ENCODE results near the gene PLEKHA6.

PLEKHA6 gene

DNA sequence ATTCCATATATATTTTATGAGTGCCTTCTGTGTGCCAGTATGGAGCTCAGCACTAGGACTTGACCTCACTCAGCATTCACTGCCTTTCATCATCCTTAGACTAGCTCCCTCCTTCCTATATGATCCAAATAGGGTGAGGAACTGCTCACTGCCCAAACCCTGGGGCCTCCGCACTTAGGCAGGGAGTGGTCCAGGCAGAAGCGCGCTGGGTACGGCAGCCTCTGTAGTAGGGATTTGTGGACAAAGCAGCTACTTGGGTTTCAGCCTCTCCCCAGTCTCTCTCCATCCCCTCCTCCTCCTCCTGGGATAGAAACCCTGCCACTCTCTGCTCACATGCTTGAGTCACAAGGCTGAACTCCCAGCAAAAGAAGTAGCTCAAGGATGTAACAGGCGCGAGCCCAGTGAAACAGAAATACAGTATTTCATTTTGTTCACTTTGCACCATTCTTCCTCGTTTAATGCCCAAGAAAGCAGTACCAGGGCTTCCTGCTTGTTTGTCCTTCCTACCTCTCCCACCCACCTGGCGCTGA lies 32.9 kb downstream of the PLEKHA6 start:
- Histone ChIP-seq H3K9ac (ENCODE audit: low read depth, low read length) (no peak overlapping the region), H3K36me3 (ENCODE audit: insufficient read depth, low read length) (no peaks in the 10 kb centered on the region), H3K9me3 (ENCODE audit: control insufficient read depth, insufficient read depth, low read length) (peaks cover 3% of the 10 kb centered on the region; the same call in 1 of the 2 replicates), H3K4me1 (ENCODE audit: insufficient read depth, low read length) (peaks cover 6% of the 10 kb centered on the region; the same call in 1 of the 2 replicates)

DNA sequence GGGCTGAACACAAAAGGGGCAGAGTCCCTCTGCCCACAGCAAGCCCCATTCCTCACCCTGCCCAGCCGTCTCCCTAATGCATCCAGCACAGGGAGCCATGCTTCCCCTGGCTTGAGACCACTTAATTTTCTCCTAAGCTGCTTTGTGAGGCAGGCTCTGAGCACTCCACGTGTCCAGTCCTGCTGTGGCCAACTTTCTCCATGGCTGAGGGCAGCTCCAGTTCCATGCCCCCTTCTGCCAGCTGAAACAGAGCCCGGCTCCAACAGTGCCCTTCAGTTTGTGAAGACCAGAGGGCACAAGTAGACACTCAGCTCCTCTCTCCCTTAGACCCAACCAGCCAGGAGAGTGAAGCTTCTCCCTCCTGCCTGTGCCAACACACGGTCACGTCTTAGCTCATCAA lies 33.8 kb downstream of the PLEKHA6 start:
- Histone ChIP-seq H3K36me3 (ENCODE audit: insufficient read depth, low read length) (no peaks in the 10 kb centered on the region), H3K9me3 (ENCODE audit: control insufficient read depth, insufficient read depth, low read length) (peaks cover 3% of the 10 kb centered on the region; the same call in 1 of the 2 replicates), H3K4me1 (ENCODE audit: insufficient read depth, low read length) (peaks cover 6% of the 10 kb centered on the region; the same call in 1 of the 2 replicates), H3K9ac (ENCODE audit: low read depth, low read length) (no peak overlapping the region)

DNA sequence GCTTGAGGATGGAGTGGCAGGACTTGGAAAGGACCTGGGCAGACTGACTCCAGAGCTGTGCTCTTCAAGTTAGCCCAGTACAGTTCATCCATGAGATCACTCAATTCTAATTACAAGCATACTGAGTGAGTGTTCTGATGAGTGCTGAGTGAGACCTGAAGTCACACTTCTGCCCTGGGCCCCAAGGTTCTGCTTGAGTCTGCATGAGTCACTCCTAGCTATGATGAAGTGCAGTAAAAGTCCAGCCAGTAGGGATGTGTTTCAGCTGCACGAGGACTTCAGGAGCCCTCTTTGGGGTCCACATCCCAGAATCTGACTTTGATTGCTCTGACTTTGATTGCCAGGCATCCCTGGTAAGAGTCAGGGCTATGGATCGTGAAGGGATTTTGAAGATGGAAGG lies 35.8 kb downstream of the PLEKHA6 start:
- H3K9me3 ChIP-seq (ENCODE audit: control insufficient read depth, insufficient read depth, low read length) = no peaks in the 10 kb centered on the region
- no peaks in the 10 kb centered on the region for H3K36me3 ChIP-seq (ENCODE audit: insufficient read depth, low read length)
- no peak overlapping the region for H3K9ac ChIP-seq (ENCODE audit: low read depth, low read length)
- peaks cover 6% of the 10 kb centered on the region; the same call in 1 of the 2 replicates for H3K4me1 ChIP-seq (ENCODE audit: insufficient read depth, low read length)

DNA sequence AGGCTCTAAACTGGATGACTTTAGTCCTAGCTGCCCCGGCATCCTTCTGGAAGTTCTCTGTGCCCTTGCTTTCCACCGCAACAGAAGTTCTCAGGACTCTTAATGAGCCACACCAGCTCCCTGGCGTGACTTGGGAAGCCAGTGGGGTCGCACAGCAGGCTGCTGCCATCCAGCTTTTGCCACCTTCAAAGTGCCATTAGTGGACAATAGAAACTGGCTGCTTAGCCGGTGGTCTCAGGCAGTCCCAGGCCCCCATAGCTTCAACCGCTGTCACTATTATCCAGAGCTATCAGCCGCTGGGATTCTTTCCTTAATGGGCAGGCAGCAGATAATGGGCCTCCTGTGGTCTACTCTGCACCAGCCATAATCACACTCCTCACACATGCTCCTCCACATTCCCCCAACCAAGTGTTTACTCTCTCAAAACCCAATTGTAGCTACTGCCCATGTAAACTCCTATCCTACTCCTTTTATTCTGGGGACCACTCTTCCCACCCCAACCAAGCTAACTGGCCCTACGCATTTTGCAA lies 37.3 kb downstream of the PLEKHA6 start:
- H3K9me3 ChIP-seq (ENCODE audit: control insufficient read depth, insufficient read depth, low read length) = no peaks in the 10 kb centered on the region
- no peak overlapping the region for H3K9ac ChIP-seq (ENCODE audit: low read depth, low read length)
- peaks cover 6% of the 10 kb centered on the region; the same call in 1 of the 2 replicates for H3K4me1 ChIP-seq (ENCODE audit: insufficient read depth, low read length)
- H3K36me3 ChIP-seq (ENCODE audit: insufficient read depth, low read length) = no peaks in the 10 kb centered on the region

DNA sequence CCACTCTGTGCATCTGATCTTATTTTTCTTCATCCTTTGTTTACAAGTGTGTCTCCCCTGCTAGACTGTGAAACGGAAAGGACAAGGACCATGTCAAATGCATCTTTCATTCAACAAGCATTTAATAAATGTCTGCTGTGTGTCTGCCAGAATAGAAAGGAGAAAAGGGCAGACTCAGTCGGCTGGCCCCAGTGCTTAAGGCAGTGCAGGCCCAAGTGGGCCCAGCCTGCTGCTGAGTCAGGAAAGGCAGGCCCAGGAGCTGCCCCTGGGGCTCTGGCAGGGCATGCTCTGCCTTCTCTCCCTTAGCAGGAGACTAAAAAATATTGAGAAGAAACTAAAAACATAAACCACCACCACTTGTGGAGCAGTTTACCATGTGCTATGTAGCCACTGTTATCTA lies 38.1 kb downstream of the PLEKHA6 start:
- H3K36me3 ChIP-seq (ENCODE audit: insufficient read depth, low read length) = no peaks in the 10 kb centered on the region
- H3K4me1 ChIP-seq (ENCODE audit: insufficient read depth, low read length) = peaks cover under 1% of the 10 kb centered on the region; the same call in 1 of the 2 replicates
- H3K9me3 ChIP-seq (ENCODE audit: control insufficient read depth, insufficient read depth, low read length) = no peaks in the 10 kb centered on the region
- H3K9ac ChIP-seq (ENCODE audit: low read depth, low read length) = no peak overlapping the region

DNA sequence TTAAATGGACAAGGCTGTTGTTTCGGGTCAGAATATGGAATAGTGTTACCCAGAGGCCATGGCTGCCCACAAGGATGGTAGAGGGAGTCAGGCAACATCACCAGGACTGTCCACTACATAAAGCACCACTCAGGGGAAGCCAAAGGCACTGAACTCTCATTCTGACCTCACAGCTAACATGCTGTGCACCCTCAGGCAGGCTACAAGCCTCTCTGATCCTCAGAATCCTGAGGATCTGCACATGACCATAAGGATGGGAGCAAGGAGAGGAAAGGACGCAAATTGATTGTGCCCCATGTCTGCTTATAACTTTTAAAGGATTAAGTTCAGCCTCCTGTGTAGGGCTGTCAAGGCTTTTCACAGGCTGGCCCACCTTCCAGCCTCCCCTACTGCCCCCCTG lies 38.7 kb downstream of the PLEKHA6 start:
- Histone ChIP-seq H3K36me3 (ENCODE audit: insufficient read depth, low read length) (no peaks in the 10 kb centered on the region), H3K9me3 (ENCODE audit: control insufficient read depth, insufficient read depth, low read length) (no peaks in the 10 kb centered on the region), H3K9ac (ENCODE audit: low read depth, low read length) (no peak overlapping the region), H3K4me1 (ENCODE audit: insufficient read depth, low read length) (no peaks in the 10 kb centered on the region; the same call in 1 of the 2 replicates)

DNA sequence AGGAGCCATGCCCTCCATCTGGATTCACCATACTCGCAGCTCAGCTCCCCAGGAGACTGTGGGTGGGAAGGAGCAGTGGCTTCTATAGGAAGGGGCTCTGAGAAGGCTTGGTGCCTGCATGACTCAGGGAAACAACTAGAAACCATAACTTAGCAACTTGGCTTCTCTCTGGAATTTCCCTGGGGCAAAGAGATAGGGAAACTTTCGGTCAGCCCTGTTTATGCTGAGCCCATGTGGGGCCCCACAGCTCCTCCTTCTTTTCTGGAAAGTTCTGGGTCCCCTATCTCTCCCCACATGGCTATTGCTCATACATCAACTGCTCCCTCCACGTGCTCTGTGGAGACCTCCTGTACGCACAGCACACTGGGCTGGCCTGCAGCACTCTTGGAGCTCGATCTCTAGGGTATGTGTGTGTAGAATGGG lies 39.3 kb downstream of the PLEKHA6 start:
- Histone ChIP-seq H3K36me3 (ENCODE audit: insufficient read depth, low read length) (no peaks in the 10 kb centered on the region), H3K9me3 (ENCODE audit: control insufficient read depth, insufficient read depth, low read length) (no peaks in the 10 kb centered on the region), H3K9ac (ENCODE audit: low read depth, low read length) (no peak overlapping the region), H3K4me1 (ENCODE audit: insufficient read depth, low read length) (no peaks in the 10 kb centered on the region; the same call in 1 of the 2 replicates)

DNA sequence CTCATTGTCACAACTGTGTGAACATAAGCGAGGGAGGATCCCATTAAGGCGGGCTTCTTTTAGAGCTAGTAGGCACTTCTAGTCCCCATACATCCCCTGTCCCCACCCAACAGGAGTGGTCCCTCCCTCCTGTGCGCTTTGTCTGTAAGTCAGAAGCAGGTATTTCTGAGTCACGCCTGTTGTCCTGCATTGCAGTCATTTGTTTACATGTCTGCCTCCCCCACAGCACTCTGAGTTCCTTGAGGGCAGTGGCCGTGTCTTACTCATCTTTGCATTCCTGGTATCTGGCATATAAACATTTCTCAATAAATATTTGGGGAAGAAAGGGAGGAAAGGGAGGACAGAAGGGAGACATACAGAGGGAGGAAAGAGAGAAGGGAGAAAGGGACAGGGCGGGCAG lies 40.3 kb downstream of the PLEKHA6 start:
- no peaks in the 10 kb centered on the region for H3K36me3 ChIP-seq (ENCODE audit: insufficient read depth, low read length)
- no peaks in the 10 kb centered on the region for H3K9me3 ChIP-seq (ENCODE audit: control insufficient read depth, insufficient read depth, low read length)
- no peak overlapping the region for H3K9ac ChIP-seq (ENCODE audit: low read depth, low read length)
- peaks cover 2% of the 10 kb centered on the region; the same call in 1 of the 2 replicates for H3K4me1 ChIP-seq (ENCODE audit: insufficient read depth, low read length)

DNA sequence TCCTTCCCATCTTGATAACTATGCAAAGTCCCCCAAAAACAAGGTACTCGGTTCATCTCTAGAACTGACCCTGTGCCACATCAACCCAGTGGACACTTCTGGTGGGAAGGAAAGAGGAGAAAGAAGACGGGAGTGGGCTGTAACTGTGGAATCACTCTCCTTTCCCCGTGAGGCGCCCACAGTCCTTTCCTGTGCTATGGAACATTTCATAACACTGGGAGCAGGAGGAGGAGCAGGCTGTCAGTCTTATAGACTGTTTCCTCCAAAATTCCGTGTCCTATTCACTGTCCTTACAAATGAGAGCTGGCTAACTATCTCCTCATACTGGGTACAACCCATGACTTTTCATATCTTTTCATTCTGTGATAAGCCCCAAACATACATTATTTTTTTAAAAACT lies 40.7 kb downstream of the PLEKHA6 start:
- peaks cover 3% of the 10 kb centered on the region; the same call in 1 of the 2 replicates for H3K4me1 ChIP-seq (ENCODE audit: insufficient read depth, low read length)
- no peaks in the 10 kb centered on the region for H3K36me3 ChIP-seq (ENCODE audit: insufficient read depth, low read length)
- no peaks in the 10 kb centered on the region for H3K9me3 ChIP-seq (ENCODE audit: control insufficient read depth, insufficient read depth, low read length)
- H3K9ac ChIP-seq (ENCODE audit: low read depth, low read length) = no peak overlapping the region

DNA sequence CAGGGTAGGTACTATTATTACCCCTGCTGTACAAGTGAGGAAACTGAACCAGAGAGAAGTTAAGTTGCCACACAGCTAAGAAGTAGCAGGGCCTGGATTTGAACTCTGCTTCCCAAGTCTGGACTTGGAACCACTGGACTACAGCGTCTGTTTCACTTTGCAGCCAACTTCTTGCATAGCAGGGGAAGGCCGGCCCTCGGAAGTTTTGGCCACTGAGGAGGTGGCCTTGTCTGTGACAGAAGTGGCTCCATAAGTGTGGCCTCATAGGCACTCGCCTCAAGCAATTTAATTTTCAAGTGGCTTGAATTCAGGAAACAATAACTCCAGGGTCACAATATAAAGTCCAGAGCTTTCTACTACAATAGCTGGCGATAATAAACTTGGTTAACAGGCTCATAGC lies 41.4 kb downstream of the PLEKHA6 start:
- Histone ChIP-seq H3K4me1 (ENCODE audit: insufficient read depth, low read length) (peaks cover 10% of the 10 kb centered on the region; the same call in 1 of the 2 replicates), H3K36me3 (ENCODE audit: insufficient read depth, low read length) (no peaks in the 10 kb centered on the region), H3K9me3 (ENCODE audit: control insufficient read depth, insufficient read depth, low read length) (no peaks in the 10 kb centered on the region), H3K9ac (ENCODE audit: low read depth, low read length) (no peak overlapping the region)

DNA sequence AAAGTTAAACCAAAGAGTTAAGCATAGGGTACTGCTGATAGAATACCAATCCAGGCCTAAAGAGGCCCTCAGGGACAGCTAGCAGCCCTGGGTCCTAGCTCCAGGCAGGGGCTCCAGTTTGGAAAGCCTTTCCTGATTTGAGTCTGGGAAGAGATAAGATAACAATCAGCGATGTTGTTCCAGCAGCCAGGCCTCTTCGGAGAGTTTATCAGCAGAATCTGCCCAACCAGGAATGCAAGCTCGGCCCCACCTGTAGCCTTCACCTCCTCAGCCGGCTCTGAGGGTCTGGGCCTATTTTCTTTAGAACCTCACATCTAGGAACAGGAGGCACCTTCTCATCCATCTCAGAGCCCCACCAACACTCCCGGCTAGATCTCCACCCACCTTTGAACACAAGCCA lies 42.6 kb downstream of the PLEKHA6 start:
- Histone ChIP-seq H3K9ac (ENCODE audit: low read depth, low read length) (no peak overlapping the region), H3K4me1 (ENCODE audit: insufficient read depth, low read length) (peaks cover 12% of the 10 kb centered on the region; the same call in 1 of the 2 replicates), H3K9me3 (ENCODE audit: control insufficient read depth, insufficient read depth, low read length) (no peaks in the 10 kb centered on the region), H3K36me3 (ENCODE audit: insufficient read depth, low read length) (no peaks in the 10 kb centered on the region)

DNA sequence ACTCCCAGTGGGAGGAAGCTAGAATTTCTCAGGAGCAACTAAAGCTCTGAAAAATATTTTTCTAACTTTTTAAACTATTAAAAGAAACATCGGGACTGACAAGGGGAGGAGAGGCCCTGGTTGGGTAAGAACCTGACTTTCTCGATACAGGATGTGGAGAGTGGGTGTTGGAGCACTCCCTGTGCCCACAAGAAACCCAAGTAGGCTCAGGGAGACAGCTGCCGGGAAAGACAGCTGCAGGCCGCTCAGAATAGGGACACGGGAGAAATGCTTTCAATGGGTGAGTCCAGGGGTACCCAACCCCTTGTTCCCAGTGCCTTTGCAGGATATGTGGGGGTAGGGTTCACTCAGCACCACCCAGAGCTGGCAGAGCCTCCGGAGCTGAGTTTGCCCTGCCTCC lies 43.6 kb downstream of the PLEKHA6 start:
- Histone ChIP-seq H3K9me3 (ENCODE audit: control insufficient read depth, insufficient read depth, low read length) (no peaks in the 10 kb centered on the region), H3K9ac (ENCODE audit: low read depth, low read length) (no peak overlapping the region), H3K4me1 (ENCODE audit: insufficient read depth, low read length) (peaks cover 12% of the 10 kb centered on the region; the same call in 1 of the 2 replicates), H3K36me3 (ENCODE audit: insufficient read depth, low read length) (no peaks in the 10 kb centered on the region)

DNA sequence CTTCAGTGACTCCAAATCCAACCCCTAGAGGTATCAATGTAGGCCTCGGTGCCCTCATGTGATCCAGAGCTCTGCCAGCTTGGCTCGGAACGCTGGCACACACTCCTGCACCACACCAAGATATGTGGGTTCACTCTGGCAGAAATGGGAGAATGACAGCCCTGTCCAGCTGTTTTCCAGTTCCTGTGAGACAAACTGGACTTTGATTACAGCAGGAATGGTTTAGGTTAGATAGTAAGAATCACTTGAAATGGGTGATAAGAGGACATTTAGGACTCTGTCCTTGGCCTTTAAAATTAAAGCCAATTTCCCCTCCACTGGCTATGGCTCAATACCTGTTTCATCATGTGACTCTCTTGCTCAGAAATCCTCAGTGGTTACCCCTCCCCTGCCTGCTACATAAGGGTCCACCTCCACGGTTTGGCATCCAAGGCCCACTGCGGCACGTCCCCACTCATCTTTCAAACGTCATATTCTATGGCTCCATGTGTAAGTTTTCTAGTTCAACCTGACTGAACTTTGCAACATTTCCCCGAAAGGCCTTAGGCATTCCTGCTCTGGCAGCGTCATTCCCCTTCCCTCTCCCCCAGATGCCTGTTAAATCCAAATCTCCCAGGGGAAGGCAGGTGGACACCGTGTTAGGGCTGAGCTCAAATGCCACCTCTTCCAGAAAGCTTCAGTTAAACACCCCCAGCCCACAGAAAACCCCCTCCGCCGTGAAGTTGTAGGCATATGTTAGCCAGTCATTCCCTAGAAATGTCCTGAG lies 44.7 kb downstream of the PLEKHA6 start:
- Histone ChIP-seq H3K4me1 (ENCODE audit: insufficient read depth, low read length) (peaks cover 21% of the 10 kb centered on the region), H3K9ac (ENCODE audit: low read depth, low read length) (no peak overlapping the region)

DNA sequence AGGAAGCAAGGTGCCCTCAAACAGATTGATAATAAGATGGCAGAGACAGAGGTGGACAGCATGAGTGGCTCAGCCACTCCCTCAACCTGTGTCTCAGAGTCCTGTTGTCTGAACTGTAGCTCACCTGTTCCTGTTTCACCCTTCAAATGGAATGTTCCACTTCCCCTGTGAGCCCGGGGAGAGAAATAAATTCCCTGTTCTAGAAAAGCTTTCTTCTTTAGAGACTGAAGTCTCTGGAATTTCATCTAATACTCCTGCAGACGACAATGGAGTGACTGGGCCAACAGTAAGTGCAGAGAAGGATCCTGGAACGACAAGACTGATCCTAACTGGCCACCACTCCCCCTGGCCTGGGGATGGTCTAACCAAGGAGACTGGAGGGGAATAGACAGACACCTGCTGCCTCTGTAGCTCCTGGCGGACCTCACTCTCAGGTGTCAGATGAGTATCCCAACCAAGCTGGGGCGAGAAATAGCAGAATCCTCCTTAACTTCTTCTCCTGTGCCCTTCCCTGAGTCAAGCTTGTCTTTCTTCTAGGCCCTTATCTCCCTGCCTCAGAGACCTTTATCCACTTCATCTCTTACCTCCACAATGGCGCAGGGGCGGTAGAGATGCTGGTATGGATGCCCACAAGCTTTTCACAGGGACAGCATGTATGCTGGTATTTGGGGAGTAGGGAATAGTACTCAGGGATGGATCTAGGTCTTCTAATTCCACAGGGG lies 45.4 kb downstream of the PLEKHA6 start:
- Histone ChIP-seq H3K36me3 (ENCODE audit: insufficient read depth, low read length) (no peaks in the 10 kb centered on the region), H3K9me3 (ENCODE audit: control insufficient read depth, insufficient read depth, low read length) (no peaks in the 10 kb centered on the region), H3K4me1 (ENCODE audit: insufficient read depth, low read length) (peaks cover 22% of the 10 kb centered on the region), H3K9ac (ENCODE audit: low read depth, low read length) (no peak overlapping the region)

More for the DNA sequence above, 44.7 kb downstream of the PLEKHA6 start:
- Histone ChIP-seq H3K36me3 (ENCODE audit: insufficient read depth, low read length) (no peaks in the 10 kb centered on the region), H3K9me3 (ENCODE audit: control insufficient read depth, insufficient read depth, low read length) (no peaks in the 10 kb centered on the region)

Data from ES-I3 (cell line).